ENCODE measurements around the gene ELOVL3. TPM values are rescaled to one million over a fixed set of nuclear protein-coding genes. Genes with fewer than 3 reads are reported as not detected.

The ELOVL3 gene
- total and polyA plus RNA-seq, 2 of the 13 experiments (the other 11 are each of a cell fraction or from before 2014, with no cell fraction given): 0.58 to 0.69 TPM

GRCh38 chr10:102226542-102226870 is 407 bp downstream of the ELOVL3 start (continued):
- TF ChIP-seq ZSCAN29 (CRISPR knock-in tag; conservative IDR thresholded peaks at IDR 0.05) (no peak), HOXD1 (CRISPR knock-in tag; IDR thresholded peaks at IDR 0.05) (0 out of 2 replicates have a peak, but pooled peaks have one; percentile 11), HNRNPLL (IDR thresholded peaks at IDR 0.05; ENCODE audit: low read depth, low read length, poor library complexity, severe bottlenecking) (no peak), NFE2L2 (IDR thresholded peaks at IDR 0.05; ENCODE audit: low read length) (no peak), AGO1 (IDR thresholded peaks at IDR 0.05; ENCODE audit: low read depth, low read length, poor library complexity, severe bottlenecking) (no peak), SIX1 (CRISPR knock-in tag; IDR thresholded peaks at IDR 0.05; ENCODE audit: borderline replicate concordance) (no peak), ZNF546 (CRISPR knock-in tag; conservative IDR thresholded peaks at IDR 0.05) (peak; percentile 12; the same call in 1 of the 2 replicates), ZNF382 (CRISPR knock-in tag; IDR thresholded peaks at IDR 0.05; ENCODE audit: borderline replicate concordance) (no peak), DNMT1 (CRISPR knock-in tag; IDR thresholded peaks at IDR 0.05) (no peak), MXD4 (CRISPR knock-in tag; IDR thresholded peaks at IDR 0.05) (peak; percentile 5; the same call in 1 of the 2 replicates), KIAA2018 (CRISPR knock-in tag; IDR thresholded peaks at IDR 0.05; ENCODE audit: borderline replicate concordance) (no peak), NR1H2 (CRISPR knock-in tag; IDR thresholded peaks at IDR 0.05; ENCODE audit: borderline replicate concordance, low read depth) (no peak), ZHX2 (IDR thresholded peaks at IDR 0.05; ENCODE audit: low read depth) (no peak), ZHX2 (CRISPR knock-in tag; IDR thresholded peaks at IDR 0.05; ENCODE audit: borderline replicate concordance) (no peak), KLF16 (CRISPR knock-in tag; IDR thresholded peaks at IDR 0.05) (no peak), POLR2AphosphoS5 (IDR thresholded peaks at IDR 0.05; ENCODE audit: low read depth, low read length) (no peak), ZBTB20 (CRISPR knock-in tag; IDR thresholded peaks at IDR 0.05; ENCODE audit: borderline replicate concordance, low read depth) (0 out of 2 replicates have a peak, but pooled peaks have one; percentile 3), KLF13 (CRISPR knock-in tag; IDR thresholded peaks at IDR 0.05) (no peak)

Data from HepG2 (cell line).